Muscle of back (tissue), 11 donors: ENCODE data around the gene ERBB4. TPM values are rescaled to one million over a fixed set of nuclear protein-coding genes. Genes with fewer than 3 reads are reported as not detected.
A peak's percentile ranks its signal among the peaks of the same experiment; 100 is the strongest.

Experiments used
- DNase-seq, 3 donors: peaks; one replicate each; pipeline versions ENCODE4 v3.0.0 to v3.0.0-alpha.2; 2013
- polyA plus RNA-seq, 10 donors: library from polyadenylated mRNA; unstranded; fragments of 120-200 nt; gene quantifications; one replicate each; pipeline ENCODE4 v1.2.1, GENCODE V29; 2013; ENCODE audit not compliant: insufficient read length in 10 of 10

The ERBB4 gene
- polyA plus RNA-seq, 10 donors: 4.4 to 12.2 (median 8.8) TPM

DNA sequence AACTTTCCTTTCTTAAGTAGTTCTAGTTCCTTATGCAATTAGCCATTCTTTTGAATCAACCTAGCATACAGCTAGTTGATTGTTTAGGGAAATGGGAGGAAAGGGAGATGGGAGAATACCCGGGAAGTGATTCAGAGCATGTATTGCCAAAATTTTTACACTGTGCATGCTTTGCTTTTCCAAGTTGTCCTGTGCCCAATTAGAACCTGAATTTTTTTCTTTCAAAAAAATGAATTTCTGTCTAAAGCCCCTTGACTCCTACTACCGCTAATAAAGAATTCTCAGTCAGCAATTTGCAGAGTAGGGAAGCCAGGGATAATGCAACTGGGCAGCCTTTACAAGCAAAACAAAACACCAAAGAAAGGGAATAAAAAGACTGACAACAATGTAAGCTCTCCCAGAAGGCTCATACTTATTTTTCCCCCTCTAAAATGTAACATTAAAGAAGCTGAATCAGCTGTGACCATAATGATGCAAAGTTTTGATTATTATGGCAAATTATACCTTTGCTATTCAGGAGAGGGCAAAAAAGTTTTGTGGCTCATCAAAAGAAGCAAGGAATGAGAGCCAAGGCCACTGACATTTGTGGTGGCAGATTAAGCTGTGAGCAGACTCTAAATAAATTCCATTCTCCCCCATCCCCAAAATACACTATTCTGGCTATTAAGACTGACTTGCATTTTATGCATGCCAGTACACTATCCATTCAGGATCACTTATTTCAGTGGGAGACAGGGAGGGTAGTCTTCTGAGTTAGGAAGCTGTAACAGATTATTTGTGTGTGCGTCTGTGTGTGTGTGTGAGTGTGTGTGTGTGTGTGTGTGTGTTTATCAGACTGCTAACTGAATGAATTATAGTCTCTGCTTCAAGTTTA is 174.3 kb downstream of the ERBB4 start:
- no peak for DNase-seq

DNA sequence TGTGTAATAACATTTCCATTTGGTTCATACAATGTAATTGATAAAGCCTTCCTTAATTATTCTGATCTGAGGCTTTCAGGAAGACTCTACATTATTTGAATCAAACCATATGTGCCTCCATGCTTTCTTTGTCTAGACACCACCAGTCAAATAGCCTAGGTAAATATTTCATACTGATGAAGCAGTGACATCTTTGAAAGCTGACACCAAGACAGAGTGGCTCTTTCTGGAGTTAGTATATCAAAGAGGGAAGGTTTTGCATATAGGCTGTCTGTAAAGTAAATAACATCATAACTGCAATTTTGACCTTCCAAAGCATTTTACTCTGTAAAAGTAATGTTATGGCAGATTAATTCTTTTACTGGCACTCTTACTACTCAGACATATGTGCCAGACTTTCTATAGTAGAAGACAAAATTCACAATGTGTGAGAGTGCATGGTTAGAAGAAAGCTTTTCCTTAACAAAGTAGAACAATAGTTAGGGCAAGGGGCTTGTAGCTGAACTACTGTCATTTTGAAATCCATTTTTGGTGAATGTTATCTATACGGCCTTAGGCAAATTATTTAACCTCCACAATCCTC is 177.3 kb downstream of the ERBB4 start:
- no peak for DNase-seq

DNA sequence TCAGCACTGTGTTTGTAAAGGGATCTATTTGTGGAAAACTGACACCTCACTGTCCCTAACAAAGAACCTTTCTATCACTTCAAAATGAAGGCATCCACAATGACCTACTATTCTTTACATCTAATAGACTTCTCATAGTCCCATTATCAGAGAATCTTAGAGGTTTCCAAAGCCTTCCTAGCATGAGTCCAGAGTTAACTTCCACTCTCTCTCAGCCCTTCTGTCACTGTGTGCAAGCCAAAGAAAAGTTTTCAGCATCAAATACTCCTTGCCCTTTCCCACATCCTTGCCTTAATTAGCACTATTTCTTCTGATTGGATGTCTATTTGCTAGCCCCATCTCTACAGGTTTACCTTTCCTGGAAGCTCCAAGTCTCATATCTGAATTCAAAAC is 178.5 kb downstream of the ERBB4 start:
- no peak for DNase-seq

DNA sequence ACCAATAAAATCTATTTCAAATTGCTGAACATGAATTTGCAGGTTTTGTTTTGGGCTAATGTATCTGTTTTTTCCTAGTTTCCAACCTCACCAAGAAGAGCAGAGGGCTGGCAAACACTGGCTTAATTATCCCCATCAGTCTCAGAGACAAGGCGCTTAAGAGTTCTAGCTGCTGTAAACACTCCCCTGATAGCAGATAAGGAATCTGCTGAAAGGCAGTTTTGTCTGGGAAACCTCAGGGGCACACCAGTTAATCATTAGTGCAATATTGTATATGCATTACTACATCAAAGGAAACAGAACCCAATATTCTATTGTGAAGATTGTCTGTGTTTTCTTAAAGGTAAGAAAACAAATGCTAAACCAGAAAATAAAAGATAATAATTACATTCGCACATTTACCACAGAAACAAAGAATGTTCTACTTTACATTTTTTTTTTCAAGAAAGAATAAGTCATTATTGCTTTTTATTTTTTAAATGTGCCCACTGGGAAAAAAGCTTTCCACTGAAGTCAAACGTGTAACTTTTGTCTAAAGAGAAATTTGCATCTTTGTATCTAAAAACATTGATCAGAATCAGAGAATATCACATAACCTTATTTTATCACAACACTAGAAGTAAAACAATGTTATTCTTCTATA is 179.1 kb downstream of the ERBB4 start:
- DNase-seq: no peak

DNA sequence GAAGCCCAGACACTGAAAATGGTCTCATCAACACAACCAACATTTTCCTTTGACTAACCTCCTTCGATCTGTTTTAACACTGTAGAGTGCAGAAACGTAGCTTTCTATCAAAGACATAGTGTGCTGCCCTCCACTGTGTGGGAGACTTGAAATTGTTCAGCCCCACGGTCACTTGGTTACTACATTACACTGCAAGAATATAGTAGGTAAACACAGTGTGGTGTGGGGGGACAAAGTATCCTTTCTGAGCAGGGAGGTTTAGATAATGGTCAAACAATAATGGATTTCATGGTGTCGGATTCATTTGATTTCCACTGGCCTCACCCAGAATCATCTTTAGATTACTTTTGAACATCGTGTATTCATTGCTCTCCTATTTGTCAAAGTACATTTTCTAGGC is 181.0 kb downstream of the ERBB4 start:
- no peak for DNase-seq

DNA sequence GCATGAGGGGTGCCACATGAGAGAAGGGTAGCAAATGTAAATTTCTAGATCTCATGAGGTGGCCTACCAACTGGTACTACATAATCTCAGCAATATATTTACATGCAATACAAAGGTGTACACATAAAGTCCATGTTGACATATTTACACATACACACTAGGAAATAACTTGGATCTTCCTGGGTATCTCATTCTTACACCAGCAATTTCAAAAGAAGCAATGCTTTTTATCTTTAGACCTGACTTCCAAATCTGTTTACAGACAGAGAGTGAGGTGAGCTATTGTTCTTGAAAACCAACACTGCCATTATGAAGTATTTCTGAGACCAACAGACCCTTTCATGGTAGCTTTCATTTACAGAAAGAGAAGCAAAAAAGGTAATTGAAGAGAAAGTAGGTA is 184.2 kb downstream of the ERBB4 start:
- no peak for DNase-seq

DNA sequence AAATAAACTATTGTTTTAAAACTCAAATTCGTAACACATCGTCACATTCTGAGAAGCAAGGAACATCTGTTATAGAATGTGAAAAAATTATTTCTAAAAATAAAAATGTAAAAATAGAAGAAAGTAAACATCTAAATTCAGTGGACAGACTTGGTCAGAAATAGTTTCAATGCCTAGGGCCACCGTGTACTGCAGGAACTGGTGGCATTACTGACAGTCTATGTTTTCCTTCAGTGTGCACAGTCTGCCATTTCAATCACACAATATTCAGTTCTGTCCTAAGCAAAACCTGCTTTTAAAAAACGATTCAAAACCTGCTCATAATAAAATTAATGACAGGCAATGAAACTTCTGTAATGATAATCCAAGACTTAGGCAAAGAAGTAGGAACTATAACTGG is 190.1 kb downstream of the ERBB4 start:
- DNase-seq: no peak

DNA sequence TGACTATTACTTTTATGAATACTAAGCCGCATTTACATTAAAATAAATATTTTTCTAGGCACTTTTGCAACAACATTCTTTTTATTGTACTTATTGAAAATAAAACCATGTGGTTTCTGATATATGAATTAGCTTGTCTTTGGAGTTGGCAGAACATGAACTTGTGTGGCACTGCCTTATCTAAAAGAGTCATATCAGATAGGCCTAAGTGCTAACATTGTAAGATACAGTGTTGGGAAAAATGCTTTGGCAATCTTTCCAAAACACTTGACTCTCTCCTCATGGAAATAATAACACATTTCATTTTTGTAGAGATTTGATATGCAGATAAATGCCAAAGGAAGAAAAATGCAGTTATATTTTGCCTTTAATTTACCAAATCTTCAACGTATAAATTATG is 191.7 kb downstream of the ERBB4 start:
- DNase-seq: no peak

DNA sequence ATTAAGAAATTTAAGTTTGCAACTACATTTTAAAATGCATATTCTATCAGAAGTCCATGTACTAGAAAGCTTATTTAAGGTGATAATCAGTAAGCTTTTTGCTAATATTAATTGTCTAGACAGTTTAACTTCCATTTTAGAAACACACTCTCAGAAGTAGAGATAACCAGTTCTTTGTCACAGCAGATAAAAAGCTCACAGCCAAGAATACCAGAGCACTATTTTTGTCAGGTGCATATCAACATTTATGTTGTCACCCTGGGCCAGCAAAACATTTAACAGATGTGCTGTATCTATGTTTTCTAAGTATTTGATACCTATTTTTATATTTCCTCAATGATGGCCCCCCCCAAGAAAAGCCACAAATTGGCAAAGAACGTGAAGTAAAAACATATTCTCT is 192.6 kb downstream of the ERBB4 start:
- DNase-seq: no peak

DNA sequence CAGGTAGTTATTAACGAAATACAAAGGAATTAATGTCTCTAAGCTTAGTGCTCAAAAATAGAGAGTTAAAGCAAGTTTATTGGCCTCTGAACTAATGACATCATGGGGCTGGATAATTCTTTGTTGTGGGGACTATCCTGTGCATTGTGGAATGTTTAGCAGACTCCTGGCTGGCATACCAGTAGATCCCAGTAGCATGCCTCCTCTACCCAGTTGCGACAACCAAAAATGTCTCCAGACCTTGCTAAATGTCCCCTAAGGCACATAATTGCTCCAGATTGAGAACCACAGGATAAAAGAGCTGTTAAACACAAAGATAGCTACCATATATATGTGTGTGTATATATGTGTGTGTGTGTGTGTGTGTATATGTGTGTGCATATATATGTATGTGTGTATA is 194.5 kb downstream of the ERBB4 start:
- DNase-seq: no peak

DNA sequence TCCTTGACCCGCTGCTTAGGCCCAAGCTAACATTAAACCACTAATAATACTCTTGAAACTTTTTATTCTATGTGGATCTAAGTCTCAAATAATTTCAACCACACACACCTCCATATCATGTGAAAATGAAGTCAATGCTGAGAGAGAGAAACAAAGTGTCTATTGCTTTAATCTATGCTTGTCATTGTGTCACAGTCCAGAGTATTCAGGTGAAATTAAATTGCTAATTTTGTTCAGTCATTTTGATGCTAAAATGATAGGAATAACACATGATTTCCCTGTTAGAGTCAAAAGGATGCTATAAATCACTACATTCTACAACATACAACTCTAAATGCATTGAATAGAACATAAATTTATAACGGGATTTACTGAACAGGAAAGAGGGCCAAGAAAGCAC is 195.4 kb downstream of the ERBB4 start:
- DNase-seq: no peak

DNA sequence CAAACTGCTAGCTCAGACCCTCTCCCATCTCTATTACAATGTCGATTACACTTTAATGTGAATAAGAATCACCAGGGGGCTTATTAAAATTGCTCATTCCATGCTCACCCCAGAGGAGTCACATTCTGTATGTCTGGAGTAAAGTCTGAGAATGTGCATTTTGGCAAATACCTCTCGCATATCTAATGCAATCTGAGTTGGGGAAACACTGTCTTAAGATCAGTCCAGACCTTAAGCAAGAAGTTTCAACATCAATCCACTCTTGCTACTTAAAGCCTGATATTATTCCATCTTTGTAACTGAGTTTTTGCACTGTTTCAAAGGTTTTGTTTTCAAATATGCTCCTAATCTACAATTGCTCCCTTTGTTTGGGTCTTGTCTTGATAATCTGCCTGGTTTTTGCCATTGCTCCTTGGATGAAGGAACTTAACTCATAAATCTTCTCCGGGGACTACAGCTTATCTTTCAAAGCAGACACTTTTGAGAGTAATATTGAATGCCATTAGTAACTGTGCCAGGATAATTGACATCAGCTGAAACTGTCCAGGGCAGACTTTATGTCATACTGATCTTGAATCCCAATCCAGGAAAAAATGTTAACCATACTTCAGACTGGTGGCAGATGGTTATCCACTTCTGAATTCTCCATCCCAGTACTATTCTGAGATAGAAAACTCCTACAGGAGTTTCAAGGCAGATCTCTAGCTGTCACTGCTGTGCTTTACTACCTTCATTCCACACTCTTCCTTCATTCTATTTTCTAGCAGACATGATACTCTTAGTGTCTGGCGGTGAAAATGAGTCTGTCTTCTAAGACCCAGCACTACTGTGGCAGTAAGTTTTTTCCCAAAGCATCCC is 200.9 kb downstream of the ERBB4 start:
- no peak for DNase-seq

DNA sequence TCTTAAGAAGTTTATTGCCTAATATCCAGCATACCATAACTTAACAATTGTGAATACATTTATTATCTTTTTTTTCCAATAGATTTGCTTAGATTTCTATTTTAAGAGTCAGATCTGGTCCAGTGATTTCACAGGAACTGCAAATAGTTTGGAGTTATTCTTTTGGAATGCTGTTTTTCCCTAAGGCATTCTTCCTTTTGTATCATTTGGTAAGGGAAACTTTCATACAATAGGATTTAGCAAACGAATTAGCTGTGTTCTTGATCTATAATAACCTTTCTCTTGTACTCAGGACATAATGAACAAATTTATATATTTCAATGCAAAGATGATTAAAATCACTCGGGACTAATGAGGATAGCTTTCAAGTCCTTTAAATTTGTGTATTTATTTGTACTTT is 201.6 kb downstream of the ERBB4 start:
- DNase-seq: peak in 1 of 3 donors; percentile 10

DNA sequence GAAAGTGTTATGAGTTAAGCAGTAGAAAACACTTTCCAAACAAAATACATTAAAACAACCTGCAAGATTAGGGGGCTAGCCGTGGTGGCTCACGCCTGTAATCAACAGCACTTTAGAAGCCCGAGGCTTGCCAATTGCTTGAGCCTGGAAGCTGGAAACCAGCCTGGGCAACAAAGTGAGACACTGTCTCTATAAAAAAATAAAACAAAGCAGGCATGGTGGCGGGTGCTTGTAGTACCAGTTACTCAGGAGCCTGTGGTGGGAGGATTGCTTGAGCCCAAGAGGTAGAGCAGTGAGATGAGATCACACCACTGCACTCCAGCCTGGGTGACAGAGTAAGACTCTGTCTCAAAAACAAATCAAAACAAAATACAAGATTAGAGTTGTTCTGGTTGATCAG is 208.3 kb downstream of the ERBB4 start:
- no peak for DNase-seq

DNA sequence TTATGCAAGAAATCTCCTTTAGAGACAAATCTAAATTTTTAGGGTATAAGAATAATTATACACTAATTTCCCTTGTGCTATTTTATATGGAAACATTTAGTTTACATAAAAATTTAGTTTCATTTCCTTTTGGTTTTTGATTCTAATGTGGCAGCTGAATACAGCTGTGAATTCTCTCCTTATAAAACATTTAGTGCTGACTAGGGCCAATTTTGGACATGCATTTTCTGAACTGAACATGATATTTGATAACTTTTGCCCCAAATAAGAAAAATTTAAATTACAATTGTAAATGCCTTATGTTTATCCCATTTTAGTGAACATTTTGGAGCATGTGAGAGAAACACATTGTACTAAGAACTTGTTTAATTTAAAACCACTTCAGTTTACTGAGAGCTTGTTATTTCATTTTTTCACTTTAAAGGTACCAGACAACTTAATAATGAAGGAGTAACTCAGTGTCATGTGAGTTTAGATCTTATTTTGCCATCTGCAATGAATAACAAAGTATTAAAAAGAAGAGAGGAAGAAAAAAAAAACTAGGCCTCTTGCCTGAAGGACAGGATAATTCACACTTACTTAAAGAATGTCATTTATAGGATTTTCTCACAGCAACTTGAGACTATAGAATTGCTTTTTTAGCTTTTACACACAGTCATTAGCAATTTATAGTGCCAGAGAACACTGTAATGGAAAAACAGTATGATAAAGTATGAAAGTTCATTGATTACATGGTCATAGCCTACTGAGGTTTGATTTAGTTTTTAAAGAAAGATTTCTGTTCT is 209.7 kb downstream of the ERBB4 start:
- no peak for DNase-seq

DNA sequence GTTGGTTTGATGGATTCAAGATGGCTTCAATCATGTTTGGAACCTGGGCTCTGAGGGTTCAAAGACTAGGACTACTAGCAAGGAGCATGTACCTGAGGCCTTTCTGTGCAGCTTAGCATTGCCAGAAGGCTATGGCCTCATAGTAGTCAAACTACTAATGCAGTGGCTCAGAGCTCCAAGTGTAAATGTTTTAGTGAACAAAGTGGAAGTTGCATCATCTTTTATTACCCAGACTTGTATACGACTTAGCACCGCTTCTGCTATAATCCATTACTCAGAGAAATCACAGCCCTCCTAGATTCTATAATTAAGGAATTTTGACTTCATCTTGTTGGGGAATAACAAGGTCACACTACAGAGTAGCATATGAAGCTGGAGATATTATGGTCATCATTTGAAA is 210.5 kb downstream of the ERBB4 start:
- no peak for DNase-seq

DNA sequence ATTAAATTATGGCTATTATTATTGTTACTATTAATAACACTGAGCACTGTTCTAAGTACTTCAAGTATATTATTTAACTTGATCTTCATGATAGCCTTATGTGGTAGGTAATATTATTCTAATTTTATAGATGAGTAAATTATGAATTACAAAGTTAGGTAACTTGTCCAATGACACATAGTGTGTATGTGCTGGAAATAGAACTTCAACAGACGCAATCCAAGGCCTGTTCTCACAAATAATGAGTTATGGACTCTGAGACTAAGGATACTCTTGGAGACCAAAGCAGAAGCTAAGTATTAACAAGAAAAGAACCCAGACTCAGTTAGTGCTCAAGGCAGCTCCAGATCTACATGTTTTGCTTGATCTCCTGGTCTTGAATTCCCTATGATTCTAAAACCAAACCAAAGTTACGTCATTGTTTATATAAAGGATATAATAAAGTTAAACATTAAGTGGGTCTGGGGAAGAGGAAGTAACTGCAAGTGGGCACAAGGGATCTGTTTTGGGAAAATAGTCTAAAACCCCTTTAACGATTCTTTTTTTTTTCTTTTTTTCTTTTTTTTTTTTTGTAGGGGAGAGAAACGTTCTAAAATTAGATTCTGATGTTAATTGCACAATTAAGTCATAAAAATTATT is 211.3 kb downstream of the ERBB4 start:
- DNase-seq: no peak

DNA sequence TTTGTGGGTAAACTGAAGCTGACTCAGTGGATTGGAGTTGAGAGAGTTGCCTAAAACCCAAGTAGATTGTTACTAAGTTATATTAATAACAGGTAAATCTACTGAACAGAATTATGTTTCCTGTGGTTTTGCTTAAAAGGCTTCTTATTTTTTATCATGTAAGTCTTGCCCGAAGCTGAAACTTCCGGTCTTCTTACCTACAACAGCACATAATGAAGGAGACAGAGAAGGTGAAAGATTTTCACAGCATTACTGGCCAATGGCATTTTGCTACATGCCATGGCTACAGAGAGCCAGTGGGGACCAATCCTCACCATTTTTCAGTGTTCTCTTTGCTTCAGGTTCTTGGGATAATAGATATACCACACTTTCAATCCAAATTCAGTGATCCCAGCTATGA is 220.0 kb downstream of the ERBB4 start:
- no peak for DNase-seq

DNA sequence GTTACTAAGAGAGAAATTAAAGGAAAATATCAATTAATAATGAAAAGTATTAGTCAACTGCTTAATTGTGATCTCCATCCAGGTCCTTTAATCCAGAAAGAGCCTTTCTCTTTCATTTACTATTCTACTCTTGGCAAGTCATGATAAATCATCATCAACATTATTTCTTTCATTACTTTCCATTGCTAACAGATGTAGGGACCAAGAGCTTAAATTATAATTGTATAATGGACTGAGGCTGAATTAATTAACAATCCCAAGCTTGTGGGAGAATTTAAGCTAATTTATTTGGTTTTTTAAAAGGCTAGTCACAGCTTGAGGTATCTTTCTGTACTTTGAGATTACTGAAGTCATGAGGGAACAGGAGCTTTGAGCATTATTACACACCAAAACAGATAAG is 223.9 kb downstream of the ERBB4 start:
- no peak for DNase-seq

DNA sequence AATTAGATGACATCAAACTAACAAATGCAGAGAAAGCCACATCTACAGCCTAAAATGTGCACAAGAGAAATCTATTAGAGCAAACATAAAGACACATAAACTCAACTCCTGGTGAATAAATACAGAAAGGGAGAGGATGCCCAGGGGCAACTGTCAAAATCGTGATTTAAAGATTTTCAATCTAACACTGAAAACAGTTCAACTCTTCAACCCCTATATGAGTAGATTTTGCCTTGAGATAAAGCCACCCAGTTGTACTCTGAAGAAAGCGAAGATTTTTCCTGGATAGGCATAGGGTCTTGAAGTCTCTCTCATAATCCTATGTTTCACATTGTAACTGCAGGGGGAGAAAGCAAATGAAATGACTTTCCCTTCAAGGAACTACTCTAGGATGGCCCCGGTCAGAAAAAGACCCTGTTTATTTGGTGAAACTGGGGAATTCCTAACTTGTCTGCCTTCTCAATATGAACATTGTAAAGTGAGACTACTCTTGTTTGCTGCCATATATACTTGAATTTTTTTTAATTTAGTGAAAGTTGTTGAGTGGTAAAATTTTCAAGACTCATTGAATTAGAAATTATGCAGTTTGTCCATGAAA is 226.7 kb downstream of the ERBB4 start:
- DNase-seq: no peak

DNA sequence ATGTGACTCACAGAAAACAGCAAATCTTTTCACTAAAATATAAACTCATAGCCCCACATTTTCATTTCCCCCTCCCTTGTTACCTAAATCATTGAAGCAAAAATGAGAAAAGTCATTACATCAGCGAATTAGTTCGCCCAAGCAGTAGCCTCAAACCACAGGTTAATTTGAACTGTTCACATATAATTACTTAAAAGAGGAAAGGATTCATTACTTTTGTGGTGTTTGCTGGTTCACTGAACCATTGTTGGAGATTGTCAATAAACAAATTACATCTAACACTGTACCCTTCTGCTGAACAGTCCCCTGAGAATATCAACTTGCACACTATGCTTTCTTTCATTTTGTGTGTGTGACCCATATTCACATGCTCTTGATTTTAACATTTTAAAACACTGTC is 238.7 kb downstream of the ERBB4 start:
- no peak for DNase-seq
